SK-N-SH (cell line): ENCODE results near the gene ZFC3H1. TPM values are rescaled to one million over a fixed set of nuclear protein-coding genes. Genes with fewer than 3 reads are reported as not detected.

Experiments
- CTCF ChIA-PET: fragments of 300-600, 350-600 bp; formaldehyde crosslinking; extraction: SDS; loops from one replicate; lab custom pipeline; 2021; lab: Yijun Ruan, JAX
- POLR2A ChIA-PET: fragments of 350-600 bp; sonication (Branson Sonifier 250); formaldehyde crosslinking; extraction: SDS; loops from one replicate; lab custom pipeline; 2020; ENCODE audit warnings: antibody characterized with exemption, inconsistent platforms; lab: Yijun Ruan, JAX
- DNase-seq: peaks from one replicate; pipeline ENCODE4 v3.0.0; 2012
- H2AFZ ChIP-seq: fragments of 200-600 bp; sonication (generic); 2 replicates; pipeline ENCODE4 v1.8.1; 2016; ENCODE audit warnings: antibody characterized with exemption, mild to moderate bottlenecking, low read depth
- H3F3A ChIP-seq: fragments of 200-600 bp; sonication (generic); replicated peaks from 2 replicates; pipeline ENCODE3; 2016; ENCODE audit warnings: antibody characterized with exemption, mild to moderate bottlenecking; ENCODE audit not compliant: insufficient read depth
- H3K27ac ChIP-seq, 2 experiments: fragments of 200-500 bp in 1 of 2; fragments of 200-600 bp in 1 of 2; sonication (Bioruptor generic) in 1 of 2; sonication (generic), shearing (Covaris generic) in 1 of 2; 2 replicates each; pipeline versions ENCODE4 v1.5.1 to v1.6.1; 2014 to 2016; ENCODE audit warnings: low read depth in 2 of 2, inconsistent platforms in 1 of 2, low read length in 1 of 2, mild to moderate bottlenecking in 1 of 2, mixed read lengths in 1 of 2
- H3K27me3 ChIP-seq: fragments of 200-600 bp; sonication (generic), shearing (Covaris generic); 2 replicates; pipeline ENCODE4 v1.6.1; 2016; ENCODE audit warnings: mixed run types; ENCODE audit not compliant: insufficient read depth
- H3K36me3 ChIP-seq, 2 experiments: fragments of 200-500 bp in 1 of 2; fragments of 200-600 bp in 1 of 2; sonication (Bioruptor generic) in 1 of 2; sonication (generic) in 1 of 2; replicated peaks in 1 of 2; 2 replicates each; pipeline versions ENCODE3 to v1.5.1; 2014 to 2016; ENCODE audit warnings: low read length in 1 of 2, mild to moderate bottlenecking in 1 of 2; ENCODE audit not compliant: insufficient read depth in 2 of 2, control insufficient read depth in 1 of 2
- H3K4me1 ChIP-seq, 2 experiments: fragments of 200-500 bp in 1 of 2; fragments of 200-600 bp in 1 of 2; sonication (Bioruptor generic) in 1 of 2; sonication (generic), shearing (Covaris generic) in 1 of 2; 2 replicates each; pipeline versions ENCODE4 v1.5.1 to v1.6.1; 2014 to 2016; ENCODE audit warnings: low read depth in 1 of 2, low read length in 1 of 2, mixed run types in 1 of 2; ENCODE audit not compliant: insufficient read depth in 2 of 2, control insufficient read depth in 1 of 2
- H3K4me2 ChIP-seq: fragments of 200-600 bp; sonication (generic), shearing (Covaris generic); 2 replicates; pipeline ENCODE4 v1.6.1; 2017; ENCODE audit warnings: mixed run types
- H3K4me3 ChIP-seq, 2 experiments: fragments of 200-500 bp in 1 of 2; fragments of 200-600 bp in 1 of 2; sonication (Bioruptor generic) in 1 of 2; sonication (generic), shearing (Covaris generic) in 1 of 2; 2 replicates each; pipeline versions ENCODE4 v1.5.1 to v1.8.1; 2014 to 2016; ENCODE audit warnings: low read depth in 2 of 2, inconsistent platforms in 1 of 2, low read length in 1 of 2, mild to moderate bottlenecking in 1 of 2, mixed read lengths in 1 of 2, moderate library complexity in 1 of 2
- H3K79me2 ChIP-seq: fragments of 200-600 bp; sonication (generic); 2 replicates; pipeline ENCODE4 v1.8.1; 2017; ENCODE audit warnings: mild to moderate bottlenecking; ENCODE audit not compliant: insufficient read depth
- H3K9ac ChIP-seq: fragments of 200-600 bp; sonication (generic); 2 replicates; pipeline ENCODE4 v1.6.1; 2017; ENCODE audit warnings: mixed run types
- H3K9me2 ChIP-seq: fragments of 200-600 bp; sonication (generic); 2 replicates; pipeline ENCODE4 v1.6.1; 2017; ENCODE audit warnings: mixed run types
- H3K9me3 ChIP-seq: fragments of 200-600 bp; sonication (generic); 2 replicates; pipeline ENCODE4 v1.6.1; 2017; ENCODE audit warnings: mixed run types, mild to moderate bottlenecking, moderate library complexity
- H4K20me1 ChIP-seq: fragments of 200-600 bp; sonication (generic); 2 replicates; pipeline ENCODE4 v1.6.1; 2017; ENCODE audit warnings: mild to moderate bottlenecking, mixed run types; ENCODE audit not compliant: insufficient read depth
- FOXJ3 ChIP-seq: sonication (generic); formaldehyde crosslinking; IDR thresholded peaks from 2 replicates; pipeline ENCODE4 v1.5.1; 2020; ENCODE audit warnings: mild to moderate bottlenecking, missing genetic modification reagents
- NFIC ChIP-seq: IDR thresholded peaks from 2 replicates; pipeline ENCODE4 v1.4.0; 2012; ENCODE audit warnings: borderline replicate concordance
- NRF1 ChIP-seq: IDR thresholded peaks from 2 replicates; pipeline ENCODE4 v1.6.1; 2012; ENCODE audit warnings: low read depth, mild to moderate bottlenecking, low read length
- RCOR1 ChIP-seq: fragments of 150-350 bp; IDR thresholded peaks from 2 replicates; pipeline ENCODE4 v1.6.1; 2017; ENCODE audit warnings: antibody characterized with exemption, low read length
- TEAD4 ChIP-seq: IDR thresholded peaks from 2 replicates; pipeline ENCODE4 v1.4.0; 2012; ENCODE audit warnings: mild to moderate bottlenecking, borderline replicate concordance; ENCODE audit not compliant: insufficient read depth
- WGBS: methylation state at CpG from one replicate; pipeline ENCODE4 v1.1.6; 2017; ENCODE audit warnings: low lambda C conversion rate; 5-methylcytosine and 5-hydroxymethylcytosine counted together
- polyA plus RNA-seq, 3 experiments: library from polyadenylated mRNA; depleted of rRNA; stranded (reverse); fragments of >200 nt; gene quantifications; 2 replicates each; pipeline ENCODE4 v1.2.3, GENCODE V29; 2012
- TF ChIP-seq, protein P1 (sequence below): fragments of 150-350 bp; IDR thresholded peaks from 2 replicates; pipeline ENCODE4 v1.6.1; 2016; ENCODE audit warnings: mild to moderate bottlenecking, low read depth, low read length
- TF ChIP-seq, protein P2 (sequence below): IDR thresholded peaks from 2 replicates; pipeline ENCODE4 v1.4.0; 2012; ENCODE audit warnings: low read depth
- TF ChIP-seq, protein P3 (sequence below): IDR thresholded peaks from 2 replicates; pipeline ENCODE4 v1.4.0; 2012; ENCODE audit warnings: low read depth, borderline replicate concordance

ZFC3H1 gene
- polyA plus RNA-seq, 1 of the 3 experiments (the other 2 are of a cell fraction), result 19.1 TPM

DNA sequence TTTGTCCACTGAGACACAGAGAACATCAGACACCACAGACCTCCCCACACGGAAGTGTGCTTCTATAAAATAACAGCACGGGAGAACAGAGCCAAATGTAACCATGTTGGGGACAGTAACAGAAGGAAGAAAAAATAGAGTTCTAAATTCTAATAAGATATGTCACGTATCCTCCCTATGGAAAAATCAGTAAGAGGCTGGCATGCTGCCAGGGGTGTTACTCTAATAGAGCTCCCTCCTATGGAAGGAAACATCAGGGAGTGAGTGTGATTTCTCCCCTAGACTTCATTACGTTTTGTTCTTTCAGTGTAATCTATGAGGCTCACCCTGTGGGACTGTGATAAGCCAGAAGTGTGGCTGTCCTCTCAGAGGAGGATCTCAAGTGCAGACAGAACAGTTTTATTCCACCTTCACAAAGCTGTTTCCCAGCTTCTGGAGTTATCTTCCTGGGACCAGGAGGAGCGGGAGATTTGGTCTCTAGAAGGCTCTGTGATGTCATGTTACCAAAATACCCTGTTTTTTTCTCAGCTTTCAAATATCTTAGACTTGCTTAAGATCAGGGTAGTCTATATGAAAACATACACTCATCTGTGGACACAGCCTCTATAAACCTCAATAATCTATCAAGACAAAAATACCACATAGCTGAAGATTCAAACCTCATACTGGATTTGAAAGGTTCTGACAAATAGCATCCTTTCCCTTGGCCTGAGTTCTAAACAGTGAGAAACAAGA lies 69.3 kb downstream of the ZFC3H1 start:
- no peak overlapping the region for H3K9ac ChIP-seq
- H2AFZ ChIP-seq, result no peak overlapping the region
- no peaks in the 10 kb centered on the region for H3K4me1 ChIP-seq
- H3K9me2 ChIP-seq, result no peaks in the 10 kb centered on the region
- no peaks in the 10 kb centered on the region for H3F3A ChIP-seq
- DNase-seq, result peak; percentile 14
- ChIA-PET CTCF (interaction anchor here (0.6 to 1.4 kb wide), 5 partner anchors 10 to 178 kb away, joined by 3 to 5 read pairs (median 3); no protein-coding TSS in a partner anchor), POLR2A (no interaction called here)
- no peaks in the 10 kb centered on the region for H3K36me3 ChIP-seq
- no peaks in the 10 kb centered on the region for H3K27me3 ChIP-seq
- no peak overlapping the region for H3K4me2 ChIP-seq
- no peaks in the 10 kb centered on the region for H3K9me3 ChIP-seq
- no peaks in the 10 kb centered on the region for H4K20me1 ChIP-seq
- H3K79me2 ChIP-seq, result no peaks in the 10 kb centered on the region
- no peak overlapping the region for H3K27ac ChIP-seq
- no peak overlapping the region for H3K4me3 ChIP-seq
- 72% methylated on average over 5 of the region's 5 CpGs for WGBS
- TF ChIP-seq RCOR1 (no peak), NFIC (peak; percentile 43)

DNA sequence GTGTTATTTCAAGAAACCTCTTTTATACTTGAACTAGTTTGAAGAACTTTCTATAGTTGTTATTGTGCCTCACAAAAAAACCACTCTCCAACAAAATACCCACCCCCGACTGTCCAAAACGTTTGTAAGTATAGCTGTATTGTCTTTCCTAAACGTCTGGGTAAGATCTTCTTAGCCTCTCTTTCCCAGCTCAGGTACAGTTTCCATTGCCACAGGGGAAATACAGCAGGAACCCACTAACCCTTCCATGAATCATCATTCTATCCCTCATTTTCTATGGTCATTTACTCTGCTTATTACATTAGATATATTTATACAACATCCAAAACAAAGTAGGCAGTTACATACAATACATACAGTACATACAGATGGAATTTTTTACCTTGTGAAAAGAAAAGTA lies 70.8 kb downstream of the ZFC3H1 start:
- H3K27ac ChIP-seq, result no peak overlapping the region
- no peaks in the 10 kb centered on the region for H3K27me3 ChIP-seq
- DNase-seq, result no peak
- H3F3A ChIP-seq, result no peaks in the 10 kb centered on the region
- no peaks in the 10 kb centered on the region for H3K79me2 ChIP-seq
- POLR2A ChIA-PET, result no interaction called here
- no peak overlapping the region for H2AFZ ChIP-seq
- H3K9me3 ChIP-seq, result no peaks in the 10 kb centered on the region
- no peak overlapping the region for H3K4me3 ChIP-seq
- no peak overlapping the region for H3K4me2 ChIP-seq
- H3K9ac ChIP-seq, result no peak overlapping the region
- TF ChIP-seq TEAD4 (no peak), NRF1 (no peak), FOXJ3 (CRISPR knock-in tag) (no peak)
- TF ChIP-seq, protein P1, sequence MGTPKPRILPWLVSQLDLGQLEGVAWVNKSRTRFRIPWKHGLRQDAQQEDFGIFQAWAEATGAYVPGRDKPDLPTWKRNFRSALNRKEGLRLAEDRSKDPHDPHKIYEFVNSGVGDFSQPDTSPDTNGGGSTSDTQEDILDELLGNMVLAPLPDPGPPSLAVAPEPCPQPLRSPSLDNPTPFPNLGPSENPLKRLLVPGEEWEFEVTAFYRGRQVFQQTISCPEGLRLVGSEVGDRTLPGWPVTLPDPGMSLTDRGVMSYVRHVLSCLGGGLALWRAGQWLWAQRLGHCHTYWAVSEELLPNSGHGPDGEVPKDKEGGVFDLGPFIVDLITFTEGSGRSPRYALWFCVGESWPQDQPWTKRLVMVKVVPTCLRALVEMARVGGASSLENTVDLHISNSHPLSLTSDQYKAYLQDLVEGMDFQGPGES, result no peak
- TF ChIP-seq, protein P2, sequence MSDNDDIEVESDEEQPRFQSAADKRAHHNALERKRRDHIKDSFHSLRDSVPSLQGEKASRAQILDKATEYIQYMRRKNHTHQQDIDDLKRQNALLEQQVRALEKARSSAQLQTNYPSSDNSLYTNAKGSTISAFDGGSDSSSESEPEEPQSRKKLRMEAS, result no peak
- TF ChIP-seq, protein P3, sequence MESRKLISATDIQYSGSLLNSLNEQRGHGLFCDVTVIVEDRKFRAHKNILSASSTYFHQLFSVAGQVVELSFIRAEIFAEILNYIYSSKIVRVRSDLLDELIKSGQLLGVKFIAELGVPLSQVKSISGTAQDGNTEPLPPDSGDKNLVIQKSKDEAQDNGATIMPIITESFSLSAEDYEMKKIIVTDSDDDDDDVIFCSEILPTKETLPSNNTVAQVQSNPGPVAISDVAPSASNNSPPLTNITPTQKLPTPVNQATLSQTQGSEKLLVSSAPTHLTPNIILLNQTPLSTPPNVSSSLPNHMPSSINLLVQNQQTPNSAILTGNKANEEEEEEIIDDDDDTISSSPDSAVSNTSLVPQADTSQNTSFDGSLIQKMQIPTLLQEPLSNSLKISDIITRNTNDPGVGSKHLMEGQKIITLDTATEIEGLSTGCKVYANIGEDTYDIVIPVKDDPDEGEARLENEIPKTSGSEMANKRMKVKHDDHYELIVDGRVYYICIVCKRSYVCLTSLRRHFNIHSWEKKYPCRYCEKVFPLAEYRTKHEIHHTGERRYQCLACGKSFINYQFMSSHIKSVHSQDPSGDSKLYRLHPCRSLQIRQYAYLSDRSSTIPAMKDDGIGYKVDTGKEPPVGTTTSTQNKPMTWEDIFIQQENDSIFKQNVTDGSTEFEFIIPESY, result no peak
- TF ChIP-seq, all 33 proteins: peak for 0
- no peaks in the 10 kb centered on the region for H4K20me1 ChIP-seq
- 43% methylated on average over 3 of the region's 3 CpGs for WGBS
- no peaks in the 10 kb centered on the region for H3K9me2 ChIP-seq
- H3K4me1 ChIP-seq, result no peaks in the 10 kb centered on the region
- CTCF ChIA-PET, result no interaction called here
- no peaks in the 10 kb centered on the region for H3K36me3 ChIP-seq
